Kidney (tissue), 14 donors: Measurements from ENCODE around the gene COL15A1. TPM values are rescaled to one million over a fixed set of nuclear protein-coding genes. Genes with fewer than 3 reads are reported as not detected.

Experiments
- DNase-seq, 5 donors: peaks; one replicate each; pipeline ENCODE4 v3.0.0-alpha.2; 2013 to 2020
- FAIRE-seq: peaks from 2 replicates; lab custom pipeline; 2012; peaks lifted over from hg19 to GRCh38; lab: Jason Lieb, UNC
- H3K27ac ChIP-seq, 2 donors: one replicate each; pipeline ENCODE4 v1.7.0; 2013; ENCODE audit warnings: low read depth in 2 of 2, low read length in 2 of 2, inconsistent platforms in 1 of 2
- H3K27me3 ChIP-seq: one replicate; pipeline ENCODE4 v1.7.1; 2013; ENCODE audit warnings: low read length, inconsistent platforms; ENCODE audit not compliant: control insufficient read depth, insufficient read depth
- H3K36me3 ChIP-seq, 3 donors: one replicate each; pipeline versions ENCODE4 v1.7.0 to v1.7.1; 2013; ENCODE audit warnings: low read length in 3 of 3, control low read depth in 1 of 3, inconsistent platforms in 1 of 3; ENCODE audit not compliant: insufficient read depth in 3 of 3, control insufficient read depth in 2 of 3
- H3K4me1 ChIP-seq, 3 donors: one replicate each; pipeline versions ENCODE4 v1.7.0 to v1.7.1; 2013; ENCODE audit warnings: low read length in 3 of 3, inconsistent platforms in 1 of 3, low read depth in 1 of 3; ENCODE audit not compliant: control insufficient read depth in 2 of 3, insufficient read depth in 2 of 3
- H3K4me3 ChIP-seq, 3 donors: one replicate each; pipeline versions ENCODE4 v1.7.0 to v1.8.1; 2013; ENCODE audit warnings: low read length in 3 of 3, control low read depth in 1 of 3, inconsistent platforms in 1 of 3
- H3K9ac ChIP-seq, 3 donors: one replicate each; pipeline versions ENCODE4 v1.7.0 to v1.7.1; 2013; ENCODE audit warnings: low read length in 3 of 3, control low read depth in 1 of 3, inconsistent platforms in 1 of 3
- H3K9me3 ChIP-seq, 3 donors: one replicate each; pipeline versions ENCODE4 v1.7.0 to v1.7.1; 2013; ENCODE audit warnings: low read length in 3 of 3, control low read depth in 1 of 3, inconsistent platforms in 1 of 3; ENCODE audit not compliant: control insufficient read depth in 2 of 3, insufficient read depth in 1 of 3
- CTCF ChIP-seq: IDR thresholded peaks from 3 replicates; pipeline ENCODE4 v1.5.1; 2012; ENCODE audit warnings: mild to moderate bottlenecking, moderate library complexity, borderline replicate concordance; ENCODE audit not compliant: insufficient read depth; ENCODE audit errors: extremely low read depth
- intact Hi-C: fragments of 100-400 bp; cut with DNase I; formaldehyde crosslinking; loops from one replicate; pipeline ENCODE4 v1.11.1; 2022
- polyA plus RNA-seq: library from polyadenylated mRNA; stranded (reverse); fragments of 350-450 nt; fragmentation: Illumina TruSeq; extraction: RNeasy Lipid Tissue Mini Kit (QIAGEN cat#74804); gene quantifications from one replicate; pipeline ENCODE4 v1.2.3, GENCODE V29; 2014; ENCODE audit warnings: low read depth, low replicate concordance; ENCODE audit not compliant: insufficient read depth
- total RNA-seq: library from RNA; stranded (reverse); fragmentation: NEBNext Ultra II Directional; extraction: Animal tissue kit (Norgen Biotek cat#: 25700); gene quantifications from one replicate; pipeline ENCODE4 v1.2.1, GENCODE V29; 2021
- donor health status: control.
- donor health status: control.
- donor health status: control.
- donor health status: control.
- donor health status: control.
- donor health status: DM: yes; HTN: yes; CAD: no.
- donor health status: Normal renal cell carcinoma (clear cell type).

The COL15A1 gene
- total and polyA plus RNA-seq, 2 donors from 2014 or later: 4.7 to 42.0 TPM

- intact Hi-C loops: no loop called here
- Histone ChIP-seq H3K36me3 (no peaks in the 10 kb centered on the region), H3K27me3 (no peaks in the 10 kb centered on the region), H3K9ac (no peak overlapping the region), H3K27ac (no peak overlapping the region), H3K4me3 (no peak overlapping the region), H3K4me1 (peaks cover 0 to 2% (median 0%) of the 10 kb centered on the region in 3 donors), H3K9me3 (no peaks in the 10 kb centered on the region)
- TF ChIP-seq CTCF: no peak
- DNase-seq (no peak), FAIRE-seq (no peak)
Measured at GRCh38 chr9:99056186-99056585, 112.5 kb downstream of the COL15A1 start.

- Histone ChIP-seq H3K36me3 (no peaks in the 10 kb centered on the region), H3K4me3 (no peak overlapping the region), H3K27ac (no peak overlapping the region), H3K9me3 (no peaks in the 10 kb centered on the region), H3K4me1 (peaks cover 0 to 2% (median 0%) of the 10 kb centered on the region in 3 donors), H3K27me3 (no peaks in the 10 kb centered on the region), H3K9ac (no peak overlapping the region)
- intact Hi-C loops: no loop called here
- no peak for TF ChIP-seq CTCF
- DNase-seq: no peak
- no peak for FAIRE-seq
Measured at GRCh38 chr9:99056886-99057664, 113.4 kb downstream of the COL15A1 start.

- intact Hi-C loops: no loop called here
- Histone ChIP-seq H3K9me3 (no peaks in the 10 kb centered on the region), H3K27me3 (no peaks in the 10 kb centered on the region), H3K4me1 (peaks cover 0 to 2% (median 0%) of the 10 kb centered on the region in 3 donors), H3K27ac (no peak overlapping the region), H3K9ac (no peak overlapping the region), H3K36me3 (no peaks in the 10 kb centered on the region), H3K4me3 (no peak overlapping the region)
- TF ChIP-seq CTCF: no peak
- FAIRE-seq (no peak), DNase-seq (no peak)
Measured at GRCh38 chr9:99057665-99058625, 114.2 kb downstream of the COL15A1 start.
